ENCODE measurements around the gene FCGR2B.

Gene FCGR2B

GRCh38 chr1:161702250-161702649 lies 39.3 kb downstream of the FCGR2B start:
- no peak for TF ChIP-seq CTCF (IDR thresholded peaks at IDR 0.05; ENCODE audit: low read depth, low read length)

DNA sequence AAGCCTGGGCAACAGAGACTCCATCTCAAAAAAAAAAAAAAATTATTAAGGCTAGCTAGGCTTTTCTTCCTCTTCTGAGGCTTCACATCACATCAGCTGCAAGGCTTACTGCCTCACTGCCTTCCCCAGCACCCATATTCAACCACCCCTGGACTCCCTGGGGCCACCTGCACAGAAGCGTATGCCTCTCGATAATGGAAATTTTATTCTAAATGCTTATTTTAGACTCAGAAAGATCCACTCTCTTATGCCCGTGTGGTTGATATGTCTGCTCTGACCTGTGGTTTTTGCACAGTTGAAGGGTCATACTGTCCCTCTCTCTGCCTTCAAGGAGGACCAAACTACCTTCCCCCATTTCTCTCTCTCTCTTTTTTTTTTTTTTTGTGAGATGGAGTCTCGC lies 42.6 kb downstream of the FCGR2B start:
- no peak for TF ChIP-seq CTCF (IDR thresholded peaks at IDR 0.05; ENCODE audit: low read depth, low read length)
- no peak for DNase-seq (ENCODE audit: low read depth, low spot score)
- H3K4me3 ChIP-seq (ENCODE audit: low read depth, low read length): no peak overlapping the region
- in situ Hi-C loops (cut with HindIII; ENCODE audit: low sequenced_read_pairs): no loop called here

More at GRCh38 chr1:161702250-161702649, 39.3 kb downstream of the FCGR2B start:
- no peak overlapping the region for H3K4me3 ChIP-seq (ENCODE audit: low read depth, low read length)
- DNase-seq (ENCODE audit: low read depth, low spot score): no peak
- in situ Hi-C loops (cut with HindIII; ENCODE audit: low sequenced_read_pairs): no loop called here

- in situ Hi-C loops (cut with HindIII; ENCODE audit: low sequenced_read_pairs): no loop called here
- no peak for DNase-seq (ENCODE audit: low read depth, low spot score)
- H3K4me3 ChIP-seq (ENCODE audit: low read depth, low read length): no peak overlapping the region
- TF ChIP-seq CTCF (IDR thresholded peaks at IDR 0.05; ENCODE audit: low read depth, low read length): no peak
These were observed 43.2 kb downstream of the FCGR2B start for GRCh38 chr1:161706113-161706481.

DNA sequence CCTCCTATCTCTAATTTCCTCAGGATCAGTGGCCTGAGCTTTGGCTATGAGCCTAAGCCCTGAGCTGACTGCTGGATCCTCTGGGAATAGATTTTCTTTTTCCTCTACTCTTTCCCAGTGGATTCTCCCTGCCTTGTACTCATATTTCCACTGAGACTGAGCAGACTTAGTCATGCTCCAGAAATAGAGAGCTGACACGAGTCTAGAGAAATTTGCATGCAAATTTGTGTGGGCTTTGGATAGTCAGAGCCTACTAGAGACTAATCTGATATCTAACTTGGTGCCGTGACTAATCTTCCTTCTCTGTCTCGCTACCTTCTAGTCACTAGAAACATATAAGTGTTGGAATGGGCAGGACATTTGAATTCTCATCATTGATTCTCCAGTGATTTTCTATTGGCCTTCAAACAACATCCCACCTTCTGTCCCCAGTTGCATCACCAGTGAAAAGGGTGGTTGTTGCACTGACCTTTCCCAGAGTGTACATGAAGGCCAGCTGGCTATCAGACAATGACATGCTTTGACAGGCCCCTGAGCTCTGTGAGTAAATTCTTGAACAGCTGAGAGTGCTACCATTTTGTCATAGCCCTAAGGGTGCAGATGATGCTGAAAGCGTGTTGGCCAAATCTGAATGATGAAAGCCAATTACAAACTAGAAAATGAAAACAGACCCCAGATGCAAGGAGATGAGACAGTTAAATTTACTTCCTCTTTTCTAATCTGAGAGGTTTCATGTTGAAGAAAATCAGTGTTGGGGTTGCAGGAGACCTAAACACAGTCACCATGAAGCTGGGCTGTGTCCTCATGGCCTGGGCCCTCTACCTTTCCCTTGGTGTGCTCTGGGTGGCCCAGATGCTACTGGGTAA lies 43.8 kb downstream of the FCGR2B start, which contains the start of gene FCRLA:
Gene FCRLA (plus strand): TSS at position 748 of the 866 bp plus-strand sequence. CDS start 36 bp downstream, at position 784.
- peak; percentile 85 for DNase-seq (ENCODE audit: low read depth, low spot score)
- TF ChIP-seq CTCF (IDR thresholded peaks at IDR 0.05; ENCODE audit: low read depth, low read length): no peak
- in situ Hi-C loops (cut with HindIII; ENCODE audit: low sequenced_read_pairs): no loop called here
- H3K4me3 ChIP-seq (ENCODE audit: low read depth, low read length): no peak within 1 kb of the TSS

GRCh38 chr1:161707503-161707902 lies 44.6 kb downstream of the FCGR2B start:
- DNase-seq (ENCODE audit: low read depth, low spot score): no peak
- H3K4me3 ChIP-seq (ENCODE audit: low read depth, low read length): no peak overlapping the region
- in situ Hi-C loops (cut with HindIII; ENCODE audit: low sequenced_read_pairs): no loop called here

DNA sequence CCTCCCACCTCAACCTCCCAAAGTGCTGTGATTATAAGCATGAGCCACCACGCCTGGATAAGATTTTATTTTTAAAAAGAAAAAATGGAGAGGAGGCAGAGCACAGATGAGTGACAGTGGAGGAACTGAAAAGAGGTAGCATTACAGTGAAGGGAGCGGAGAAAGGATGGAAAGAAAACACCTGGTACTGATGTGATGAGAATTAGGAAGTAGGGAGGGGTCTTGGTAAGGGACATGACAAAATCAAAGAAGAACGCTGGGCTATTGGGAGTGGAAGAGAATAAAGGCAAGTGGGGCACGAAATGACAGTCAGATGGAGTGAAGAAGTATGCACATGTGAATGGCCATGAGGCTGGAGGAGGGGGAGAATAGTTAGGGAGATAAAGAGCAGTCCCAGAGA lies 46.4 kb downstream of the FCGR2B start:
- TF ChIP-seq CTCF (IDR thresholded peaks at IDR 0.05; ENCODE audit: low read depth, low read length): no peak
- no peak for DNase-seq (ENCODE audit: low read depth, low spot score)
- in situ Hi-C loops (cut with HindIII; ENCODE audit: low sequenced_read_pairs): no loop called here
- H3K4me3 ChIP-seq (ENCODE audit: low read depth, low read length): no peak overlapping the region

More at GRCh38 chr1:161707503-161707902, 44.6 kb downstream of the FCGR2B start:
- no peak for TF ChIP-seq CTCF (IDR thresholded peaks at IDR 0.05; ENCODE audit: low read depth, low read length)
